Kidney epithelial cell (primary cell): ENCODE measurements around the gene IPPK. TPM values are rescaled to one million over a fixed set of nuclear protein-coding genes. Genes with fewer than 3 reads are reported as not detected.

Experiments
- DNase-seq: peaks from one replicate; pipeline ENCODE4 v3.0.0-alpha.2; 2010; ENCODE audit warnings: low read depth
- H3K27me3 ChIP-seq: 2 replicates; pipeline ENCODE4 v1.6.0; 2011; ENCODE audit warnings: low read length; ENCODE audit not compliant: control insufficient read depth, insufficient read depth
- H3K36me3 ChIP-seq: 2 replicates; pipeline ENCODE4 v1.5.1; 2011; ENCODE audit warnings: low read length; ENCODE audit not compliant: control insufficient read depth, insufficient read depth
- H3K4me3 ChIP-seq: 2 replicates; pipeline ENCODE4 v1.5.1; 2011; ENCODE audit warnings: low read depth, mild to moderate bottlenecking, control low read depth, low read length
- total RNA-seq: library from RNA; depleted of rRNA; stranded (reverse); fragments of >200 nt; gene quantifications from 2 replicates; pipeline ENCODE4 v1.2.3, GENCODE V29; 2015
- TF ChIP-seq, protein P1 (sequence below): IDR thresholded peaks from 2 replicates; pipeline ENCODE4 v1.5.1; 2011; ENCODE audit warnings: mild to moderate bottlenecking, moderate library complexity, low read length, control low read depth, inconsistent platforms; ENCODE audit not compliant: insufficient read depth, poor library complexity, severe bottlenecking

The IPPK gene
- total RNA-seq, 1 donor from 2014 or later: 8.5 TPM

DNA sequence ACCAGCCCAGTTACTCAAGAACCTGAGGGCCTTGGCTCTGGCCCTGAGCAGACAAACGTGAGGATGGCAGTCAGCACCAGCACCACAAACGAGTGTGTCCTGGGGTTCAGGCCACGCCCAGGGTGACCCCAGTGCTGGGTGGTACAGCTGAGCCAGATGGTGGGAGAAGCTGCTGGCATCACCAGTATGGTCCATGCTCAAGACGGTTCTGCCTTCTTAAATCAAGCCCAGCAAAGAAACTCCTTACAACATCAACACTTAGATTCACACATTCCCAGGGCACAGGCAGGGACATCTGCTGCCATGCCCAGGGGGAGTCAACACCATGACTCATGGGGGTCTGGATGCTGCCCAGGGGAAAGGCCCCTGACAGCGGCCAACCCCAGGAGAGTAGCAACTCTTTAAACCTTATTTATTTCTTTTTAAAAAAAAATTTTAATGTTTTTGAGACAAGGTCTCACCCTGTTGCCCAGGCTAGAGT is 31.3 kb downstream of the IPPK start:
- no peak for DNase-seq
- Histone ChIP-seq H3K27me3 (no peaks in the 10 kb centered on the region), H3K36me3 (peaks cover 4% of the 10 kb centered on the region), H3K4me3 (no peak overlapping the region)
- TF ChIP-seq, protein P1, sequence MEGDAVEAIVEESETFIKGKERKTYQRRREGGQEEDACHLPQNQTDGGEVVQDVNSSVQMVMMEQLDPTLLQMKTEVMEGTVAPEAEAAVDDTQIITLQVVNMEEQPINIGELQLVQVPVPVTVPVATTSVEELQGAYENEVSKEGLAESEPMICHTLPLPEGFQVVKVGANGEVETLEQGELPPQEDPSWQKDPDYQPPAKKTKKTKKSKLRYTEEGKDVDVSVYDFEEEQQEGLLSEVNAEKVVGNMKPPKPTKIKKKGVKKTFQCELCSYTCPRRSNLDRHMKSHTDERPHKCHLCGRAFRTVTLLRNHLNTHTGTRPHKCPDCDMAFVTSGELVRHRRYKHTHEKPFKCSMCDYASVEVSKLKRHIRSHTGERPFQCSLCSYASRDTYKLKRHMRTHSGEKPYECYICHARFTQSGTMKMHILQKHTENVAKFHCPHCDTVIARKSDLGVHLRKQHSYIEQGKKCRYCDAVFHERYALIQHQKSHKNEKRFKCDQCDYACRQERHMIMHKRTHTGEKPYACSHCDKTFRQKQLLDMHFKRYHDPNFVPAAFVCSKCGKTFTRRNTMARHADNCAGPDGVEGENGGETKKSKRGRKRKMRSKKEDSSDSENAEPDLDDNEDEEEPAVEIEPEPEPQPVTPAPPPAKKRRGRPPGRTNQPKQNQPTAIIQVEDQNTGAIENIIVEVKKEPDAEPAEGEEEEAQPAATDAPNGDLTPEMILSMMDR: no peak

DNA sequence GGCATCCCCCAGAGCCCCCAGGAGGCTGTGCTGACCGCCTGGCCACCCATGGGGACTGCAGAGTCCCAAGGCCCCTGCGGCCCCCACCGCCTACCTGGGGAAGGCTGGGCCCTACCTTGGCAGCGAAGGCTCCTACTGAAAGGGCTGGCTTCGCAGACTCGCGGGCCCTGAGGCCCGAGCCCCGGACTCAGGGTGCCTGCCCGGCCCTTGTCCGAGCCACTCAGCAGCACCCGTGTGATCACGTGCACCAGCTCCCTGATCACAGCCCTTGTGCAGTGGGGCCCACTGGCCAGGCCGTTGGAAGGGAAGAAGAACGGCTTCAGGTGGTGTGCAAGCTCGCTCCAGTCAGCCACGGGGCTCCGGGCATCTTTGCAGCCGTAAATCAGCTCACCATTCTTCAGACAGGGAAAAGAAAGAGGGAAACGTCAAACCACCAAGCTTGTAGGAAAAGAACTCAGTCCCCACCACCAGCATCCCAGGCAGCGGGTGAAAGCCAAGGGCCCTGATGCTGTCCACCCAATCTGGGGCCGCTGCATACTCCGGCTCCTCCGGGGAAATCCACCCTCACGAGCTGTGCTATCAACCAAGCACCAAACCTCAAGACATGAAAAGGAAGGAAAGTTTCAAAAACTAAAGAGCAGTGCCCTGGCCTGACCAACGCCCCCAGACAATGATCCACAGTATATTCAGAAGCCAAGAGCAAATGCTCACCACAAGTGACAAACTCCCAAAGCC is 31.9 kb downstream of the IPPK start:
- no peak for DNase-seq
- TF ChIP-seq, protein P1: no peak
- peaks cover 4% of the 10 kb centered on the region for H3K36me3 ChIP-seq
- H3K27me3 ChIP-seq: no peaks in the 10 kb centered on the region
- no peak overlapping the region for H3K4me3 ChIP-seq

DNA sequence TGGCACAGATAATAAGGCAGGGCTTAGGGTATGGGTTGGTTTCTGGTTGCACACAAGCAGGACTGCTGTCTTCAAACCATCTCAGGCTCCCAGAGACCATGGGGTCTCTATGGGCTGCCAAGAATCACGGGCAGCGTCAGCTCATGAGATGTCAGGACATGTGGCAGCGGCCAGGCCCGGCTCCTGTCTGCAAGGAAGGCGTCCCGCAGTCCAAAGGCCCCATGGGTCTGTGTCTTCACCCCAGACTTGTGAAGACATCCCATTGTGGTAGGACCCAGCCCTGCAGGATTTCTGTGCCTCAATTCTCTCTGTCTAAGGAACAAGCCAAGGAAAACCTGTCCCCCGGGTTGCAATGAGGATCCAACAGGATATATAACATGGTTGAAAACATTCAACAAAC is 32.6 kb downstream of the IPPK start:
- no peak for DNase-seq
- Histone ChIP-seq H3K4me3 (no peak overlapping the region), H3K36me3 (peaks cover 1% of the 10 kb centered on the region), H3K27me3 (no peaks in the 10 kb centered on the region)
- TF ChIP-seq, protein P1: no peak

DNA sequence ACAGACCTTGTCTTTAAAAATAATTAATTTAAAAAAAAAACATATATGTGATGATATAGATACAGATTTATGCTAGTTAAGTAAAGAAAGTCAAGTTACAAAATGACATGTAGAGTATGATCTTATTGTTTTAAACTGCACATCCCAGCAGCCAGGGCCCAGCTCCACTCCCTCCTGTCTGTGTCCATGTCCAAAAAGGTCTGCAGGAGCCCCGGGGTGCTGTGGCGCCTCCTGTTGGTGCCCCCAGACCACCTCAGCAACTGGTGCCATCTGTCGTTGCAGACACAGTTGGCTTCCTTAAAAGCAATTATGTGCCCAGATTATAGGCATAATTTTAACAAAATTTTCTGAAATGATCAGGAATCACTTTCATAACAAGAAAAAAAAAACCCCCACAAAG is 33.3 kb downstream of the IPPK start:
- Histone ChIP-seq H3K36me3 (peaks cover 1% of the 10 kb centered on the region), H3K27me3 (no peaks in the 10 kb centered on the region), H3K4me3 (no peak overlapping the region)
- TF ChIP-seq, protein P1: no peak
- no peak for DNase-seq

DNA sequence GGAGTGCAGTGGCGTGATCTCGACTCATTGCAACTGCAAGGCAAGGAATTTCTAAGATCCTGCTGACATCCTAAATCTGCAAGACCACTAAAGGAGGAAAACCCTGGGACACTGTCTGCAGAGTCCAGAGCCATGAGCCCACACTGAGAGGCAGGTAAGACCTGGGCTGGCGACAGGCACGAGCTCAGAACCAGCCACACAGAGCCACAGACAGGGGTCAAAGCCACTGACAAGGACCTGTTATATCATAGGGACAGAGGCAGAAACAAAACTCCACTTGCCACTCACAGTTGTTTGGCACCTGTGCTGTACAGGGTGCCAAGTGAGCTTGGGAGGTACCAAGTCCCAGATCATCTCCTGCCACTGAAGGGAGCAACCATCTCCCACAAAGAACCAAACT is 34.2 kb downstream of the IPPK start:
- no peak overlapping the region for H3K4me3 ChIP-seq
- no peak for DNase-seq
- TF ChIP-seq, protein P1: no peak
- H3K36me3 ChIP-seq: peaks cover 1% of the 10 kb centered on the region
- no peaks in the 10 kb centered on the region for H3K27me3 ChIP-seq
